IMR-90 (cell line): ENCODE data around the gene NTRK3. TPM values are rescaled to one million over a fixed set of nuclear protein-coding genes. Genes with fewer than 3 reads are reported as not detected.

Source experiments
- ATAC-seq: fragments of 200-7000 bp; cut with Tn5 transposase; 2 replicates; pipeline ENCODE4 v1.9.1; 2020; ENCODE audit warnings: low read depth, mild to moderate bottlenecking, moderate library complexity
- BruUV-seq: library from RNA; stranded (reverse); fragments of 400-500 nt; replicated peaks from 2 replicates; lab custom pipeline; 2021; lab: Mats Ljungman, UMichigan
- CTCF ChIA-PET: fragments of 300-600 bp; formaldehyde crosslinking; extraction: SDS; loops from one replicate; lab custom pipeline; 2021; ENCODE audit warnings: antibody characterized with exemption; lab: Yijun Ruan, JAX
- POLR2A ChIA-PET: fragments of 300-600 bp; sonication (Branson Sonifier 250); formaldehyde crosslinking; loops from one replicate; lab custom pipeline; 2022; ENCODE audit warnings: antibody characterized with exemption; ENCODE audit not compliant: unreplicated experiment; lab: Charles Lee
- DNase-seq: peaks from one replicate; pipeline ENCODE4 v3.0.0; 2013
- H2AFZ ChIP-seq: replicated peaks from 2 replicates; pipeline ENCODE3; 2013; ENCODE audit warnings: low read length, mild to moderate bottlenecking; ENCODE audit not compliant: poor library complexity
- H2AK5ac ChIP-seq: 2 replicates; pipeline ENCODE4 v1.6.1; 2013; ENCODE audit warnings: low read depth, low read length, inconsistent platforms
- H2AK9ac ChIP-seq: replicated peaks from 2 replicates; pipeline ENCODE3; 2013; ENCODE audit warnings: mild to moderate bottlenecking, low read depth, low read length, moderate library complexity; ENCODE audit not compliant: poor library complexity
- H2BK120ac ChIP-seq: 2 replicates; pipeline ENCODE4 v1.6.1; 2013; ENCODE audit warnings: low read depth, low read length, inconsistent platforms
- H2BK15ac ChIP-seq: 3 replicates; pipeline ENCODE4 v1.6.1; 2013; ENCODE audit warnings: low read depth, low read length, inconsistent platforms
- H2BK20ac ChIP-seq: 2 replicates; pipeline ENCODE4 v1.6.1; 2013; ENCODE audit warnings: low read depth, mild to moderate bottlenecking, inconsistent platforms, low read length, moderate library complexity
- H2BK5ac ChIP-seq: 2 replicates; pipeline ENCODE4 v1.6.1; 2013; ENCODE audit warnings: mild to moderate bottlenecking, low read depth, low read length, inconsistent platforms; ENCODE audit not compliant: poor library complexity, severe bottlenecking
- H3K14ac ChIP-seq: replicated peaks from 2 replicates; pipeline ENCODE4 v1.6.1; 2013; ENCODE audit warnings: low read depth, low read length, inconsistent platforms
- H3K18ac ChIP-seq: 2 replicates; pipeline ENCODE4 v1.6.1; 2013; ENCODE audit warnings: low read depth, low read length, control low read depth
- H3K23ac ChIP-seq: 2 replicates; pipeline ENCODE4 v1.6.1; 2013; ENCODE audit warnings: low read depth, low read length, inconsistent platforms
- H3K27ac ChIP-seq: 2 replicates; pipeline ENCODE4 v1.5.1; 2013; ENCODE audit warnings: mild to moderate bottlenecking, control low read depth, low read length; ENCODE audit not compliant: insufficient read depth
- H3K27me3 ChIP-seq: 2 replicates; pipeline ENCODE4 v1.6.1; 2013; ENCODE audit warnings: low read length; ENCODE audit not compliant: control insufficient read depth, insufficient read depth
- H3K36me3 ChIP-seq: 2 replicates; pipeline ENCODE4 v1.6.1; 2013; ENCODE audit warnings: low read length, mixed read lengths; ENCODE audit not compliant: control insufficient read depth, insufficient read depth
- H3K4ac ChIP-seq: 2 replicates; pipeline ENCODE4 v1.6.1; 2013; ENCODE audit warnings: low read depth, low read length, inconsistent platforms
- H3K4me1 ChIP-seq: 2 replicates; pipeline ENCODE4 v1.6.1; 2013; ENCODE audit warnings: low read length, mixed read lengths; ENCODE audit not compliant: control insufficient read depth, insufficient read depth
- H3K4me2 ChIP-seq: 2 replicates; pipeline ENCODE4 v1.6.1; 2013; ENCODE audit warnings: low read depth, mild to moderate bottlenecking, control low read depth, low read length, moderate library complexity
- H3K4me3 ChIP-seq: 2 replicates; pipeline ENCODE4 v1.5.1; 2013; ENCODE audit warnings: low read depth, mild to moderate bottlenecking, control low read depth, low read length, moderate library complexity; ENCODE audit not compliant: insufficient read depth
- H3K56ac ChIP-seq: 2 replicates; pipeline ENCODE4 v1.6.1; 2013; ENCODE audit warnings: low read length, inconsistent platforms; ENCODE audit not compliant: insufficient read depth; ENCODE audit errors: extremely low read depth
- H3K79me1 ChIP-seq, 2 experiments: 2 replicates each; pipeline ENCODE4 v1.6.1; 2013; ENCODE audit warnings: low read length in 2 of 2, inconsistent platforms in 1 of 2, low read depth in 1 of 2
- H3K9ac ChIP-seq: 2 replicates; pipeline ENCODE4 v1.6.1; 2013; ENCODE audit warnings: low read depth, low read length, control low read depth
- H3K9me1 ChIP-seq: 2 replicates; pipeline ENCODE4 v1.6.1; 2013; ENCODE audit warnings: low read length, inconsistent platforms; ENCODE audit not compliant: insufficient read depth
- H3K9me3 ChIP-seq: 2 replicates; pipeline ENCODE4 v1.6.1; 2013; ENCODE audit warnings: low read length; ENCODE audit not compliant: control insufficient read depth, insufficient read depth
- H4K20me1 ChIP-seq: 2 replicates; pipeline ENCODE4 v1.6.1; 2013; ENCODE audit warnings: low read length, inconsistent platforms; ENCODE audit not compliant: insufficient read depth
- H4K5ac ChIP-seq: 2 replicates; pipeline ENCODE4 v1.6.1; 2013; ENCODE audit warnings: mild to moderate bottlenecking, low read depth, low read length, control low read depth
- H4K8ac ChIP-seq, 2 experiments: 2 replicates each; pipeline ENCODE4 v1.6.1; 2013; ENCODE audit warnings: low read depth in 2 of 2, low read length in 2 of 2, control low read depth in 1 of 2, inconsistent platforms in 1 of 2
- H4K91ac ChIP-seq: 2 replicates; pipeline ENCODE4 v1.6.1; 2013; ENCODE audit warnings: low read depth, low read length, inconsistent platforms; ENCODE audit not compliant: insufficient read depth
- MXI1 ChIP-seq: IDR thresholded peaks from 2 replicates; pipeline ENCODE4 v1.6.1; 2012; ENCODE audit warnings: low read depth, mild to moderate bottlenecking, low read length, moderate library complexity, borderline replicate concordance
- RCOR1 ChIP-seq: IDR thresholded peaks from 2 replicates; pipeline ENCODE4 v1.6.1; 2012; ENCODE audit warnings: mild to moderate bottlenecking, low read length, improper control_type of control experiment; ENCODE audit not compliant: insufficient replicate concordance
- WGBS, 2 experiments: methylation state at CpG; one replicate each; pipeline versions ENCODE4 v1.1.5 to v1.1.7; 2013; ENCODE audit warnings: missing lambda C conversion rate in 2 of 2; ENCODE audit not compliant: insufficient read length in 1 of 2; ENCODE audit errors: extremely low coverage in 2 of 2; 5-methylcytosine and 5-hydroxymethylcytosine counted together
- dilution Hi-C: fragments of 300-500 bp; cut with HindIII; formaldehyde crosslinking; loops from one replicate; pipeline ENCODE4 v1.14.3; 2018; ENCODE audit warnings: low sequenced_read_pairs; ENCODE audit not compliant: unreplicated experiment
- in situ Hi-C: fragments of 300-500 bp; cut with MboI; formaldehyde crosslinking; loops from 3 replicates; pipeline ENCODE4 v1.14.3; 2019; ENCODE audit warnings: low sequenced_read_pairs, inconsistent platforms, mixed read lengths
- intact Hi-C: fragments of 100-400 bp; cut with micrococcal nuclease; formaldehyde crosslinking; loops from 2 replicates; pipeline ENCODE4 v1.10.0; 2022
- polyA plus RNA-seq, 3 experiments: library from polyadenylated mRNA; depleted of rRNA; stranded (reverse); fragments of >200 nt; gene quantifications; 2 replicates each; pipeline ENCODE4 v1.2.3, GENCODE V29; 2012; ENCODE audit warnings: low replicate concordance in 1 of 3
- total RNA-seq: library from RNA; depleted of rRNA; stranded (reverse); fragments of >200 nt; gene quantifications from 2 replicates; pipeline ENCODE4 v1.2.3, GENCODE V29; 2012
- TF ChIP-seq, protein P1 (sequence below): conservative IDR thresholded peaks from 2 replicates; pipeline ENCODE4 v1.5.1; 2012; ENCODE audit warnings: mild to moderate bottlenecking, low read depth, low read length, improper control_type of control experiment

The NTRK3 gene
- total and polyA plus RNA-seq, 2 of the 4 experiments (the other 2 are of a cell fraction) = under 0.01 to 0.15 TPM

GRCh38 chr15:88061452-88061851 lies 195.1 kb downstream of the NTRK3 start:
- Histone ChIP-seq H2BK15ac (no peak overlapping the region), H3K4me1 (no peaks in the 10 kb centered on the region), H3K79me1 (no peaks in the 10 kb centered on the region), H3K23ac (no peak overlapping the region), H3K9ac (no peak overlapping the region), H3K4ac (no peak overlapping the region), H3K14ac (no peak overlapping the region), H4K8ac (no peak overlapping the region), H4K5ac (no peak overlapping the region), H3K36me3 (no peaks in the 10 kb centered on the region), H2AK9ac (no peak overlapping the region), H2AFZ (no peak overlapping the region), H3K27me3 (no peaks in the 10 kb centered on the region), H2AK5ac (no peak overlapping the region), H4K91ac (no peak overlapping the region), H2BK5ac (no peak overlapping the region), H2BK20ac (no peak overlapping the region), H3K4me2 (no peak overlapping the region), H3K56ac (no peak overlapping the region), H3K27ac (no peak overlapping the region), H4K20me1 (no peaks in the 10 kb centered on the region), H3K9me1 (no peaks in the 10 kb centered on the region), H3K18ac (no peak overlapping the region), H3K9me3 (peaks cover 29% of the 10 kb centered on the region), H3K4me3 (no peak overlapping the region), H2BK120ac (no peak overlapping the region)
- CTCF ChIA-PET = no interaction called here
- DNase-seq (no peak), ATAC-seq (no peak)
- no TSS peak for BruUV-seq
- POLR2A ChIA-PET = no interaction called here
- dilution Hi-C loops (no loop called here), intact Hi-C loops (no loop called here), in situ Hi-C loops (no loop called here)
- TF ChIP-seq MXI1 (no peak), RCOR1 (no peak)
- TF ChIP-seq, protein P1, sequence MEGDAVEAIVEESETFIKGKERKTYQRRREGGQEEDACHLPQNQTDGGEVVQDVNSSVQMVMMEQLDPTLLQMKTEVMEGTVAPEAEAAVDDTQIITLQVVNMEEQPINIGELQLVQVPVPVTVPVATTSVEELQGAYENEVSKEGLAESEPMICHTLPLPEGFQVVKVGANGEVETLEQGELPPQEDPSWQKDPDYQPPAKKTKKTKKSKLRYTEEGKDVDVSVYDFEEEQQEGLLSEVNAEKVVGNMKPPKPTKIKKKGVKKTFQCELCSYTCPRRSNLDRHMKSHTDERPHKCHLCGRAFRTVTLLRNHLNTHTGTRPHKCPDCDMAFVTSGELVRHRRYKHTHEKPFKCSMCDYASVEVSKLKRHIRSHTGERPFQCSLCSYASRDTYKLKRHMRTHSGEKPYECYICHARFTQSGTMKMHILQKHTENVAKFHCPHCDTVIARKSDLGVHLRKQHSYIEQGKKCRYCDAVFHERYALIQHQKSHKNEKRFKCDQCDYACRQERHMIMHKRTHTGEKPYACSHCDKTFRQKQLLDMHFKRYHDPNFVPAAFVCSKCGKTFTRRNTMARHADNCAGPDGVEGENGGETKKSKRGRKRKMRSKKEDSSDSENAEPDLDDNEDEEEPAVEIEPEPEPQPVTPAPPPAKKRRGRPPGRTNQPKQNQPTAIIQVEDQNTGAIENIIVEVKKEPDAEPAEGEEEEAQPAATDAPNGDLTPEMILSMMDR = no peak
- no CpG with 5 or more reads among the region's 10 CpGs for WGBS, 2 experiments
